ENCODE measurements around the gene DUT.

Gene DUT

GRCh38 chr15:48380198-48380597 lies 49.0 kb downstream of the DUT start:
- H3K27me3 ChIP-seq (ENCODE audit: insufficient read depth, poor library complexity, severe bottlenecking): no peaks in the 10 kb centered on the region
- no peak for DNase-seq (ENCODE audit: low read depth in 1 of 2, low spot score in 1 of 2)
- TF ChIP-seq REST (IDR thresholded peaks at IDR 0.05; ENCODE audit: insufficient replicate concordance, low read depth): no peak
- no peak for TF ChIP-seq SPI1 (IDR thresholded peaks at IDR 0.05; ENCODE audit: borderline replicate concordance, low read depth)
- no peak for TF ChIP-seq GABPA (IDR thresholded peaks at IDR 0.05; ENCODE audit: low read depth)
- no peak for TF ChIP-seq CTCF (IDR thresholded peaks at IDR 0.05; ENCODE audit: insufficient read depth, low read length)
- no peak for TF ChIP-seq POLR2AphosphoS5 (IDR thresholded peaks at IDR 0.05; ENCODE audit: low read depth)
- no peak overlapping the region for H3K4me3 ChIP-seq (replicated peaks; ENCODE audit: insufficient read depth, low read length)
- H3K27ac ChIP-seq (replicated peaks): no peak overlapping the region

GRCh38 chr15:48381861-48382260 lies 50.6 kb downstream of the DUT start:
- no peak for DNase-seq (ENCODE audit: low read depth in 1 of 2, low spot score in 1 of 2)
- H3K27ac ChIP-seq (replicated peaks): no peak overlapping the region
- H3K27me3 ChIP-seq (ENCODE audit: insufficient read depth, poor library complexity, severe bottlenecking): no peaks in the 10 kb centered on the region
- no peak overlapping the region for H3K4me3 ChIP-seq (replicated peaks; ENCODE audit: insufficient read depth, low read length)
- TF ChIP-seq REST (IDR thresholded peaks at IDR 0.05; ENCODE audit: insufficient replicate concordance, low read depth): no peak
- TF ChIP-seq CTCF (IDR thresholded peaks at IDR 0.05; ENCODE audit: insufficient read depth, low read length): no peak
- TF ChIP-seq GABPA (IDR thresholded peaks at IDR 0.05; ENCODE audit: low read depth): no peak
- TF ChIP-seq SPI1 (IDR thresholded peaks at IDR 0.05; ENCODE audit: borderline replicate concordance, low read depth): no peak
- TF ChIP-seq POLR2AphosphoS5 (IDR thresholded peaks at IDR 0.05; ENCODE audit: low read depth): no peak

GRCh38 chr15:48383031-48383430 lies 51.8 kb downstream of the DUT start:
- H3K27ac ChIP-seq (replicated peaks): no peak overlapping the region
- no peak for TF ChIP-seq CTCF (IDR thresholded peaks at IDR 0.05; ENCODE audit: insufficient read depth, low read length)
- no peak for TF ChIP-seq SPI1 (IDR thresholded peaks at IDR 0.05; ENCODE audit: borderline replicate concordance, low read depth)
- TF ChIP-seq POLR2AphosphoS5 (IDR thresholded peaks at IDR 0.05; ENCODE audit: low read depth): no peak
- TF ChIP-seq REST (IDR thresholded peaks at IDR 0.05; ENCODE audit: insufficient replicate concordance, low read depth): no peak
- no peak for TF ChIP-seq GABPA (IDR thresholded peaks at IDR 0.05; ENCODE audit: low read depth)
- H3K4me3 ChIP-seq (replicated peaks; ENCODE audit: insufficient read depth, low read length): no peak overlapping the region
- no peak for DNase-seq (ENCODE audit: low read depth in 1 of 2, low spot score in 1 of 2)
- H3K27me3 ChIP-seq (ENCODE audit: insufficient read depth, poor library complexity, severe bottlenecking): no peaks in the 10 kb centered on the region
